HepG2 (cell line): ENCODE data around the gene JMJD8. TPM values are rescaled to one million over a fixed set of nuclear protein-coding genes. Genes with fewer than 3 reads are reported as not detected.

Experiments used
- DNMT3B ChIP-seq: conservative IDR thresholded peaks from 2 replicates; pipeline ENCODE4 v1.6.1; 2016; ENCODE audit warnings: missing biosample characterization, control low read depth
- NFIB ChIP-seq: sonication (generic); formaldehyde crosslinking; IDR thresholded peaks from 2 replicates; pipeline ENCODE4 v1.9.0; 2021; ENCODE audit warnings: missing genetic modification reagents, mild to moderate bottlenecking, borderline replicate concordance
- SRSF1 ChIP-seq: fragments of 200-400 bp; formaldehyde crosslinking; optimal IDR thresholded peaks from 2 replicates; pipeline ENCODE3; 2017; ENCODE audit warnings: mild to moderate bottlenecking, low read depth, low read length, moderate library complexity
- TAF1 ChIP-seq: sonication (generic); formaldehyde crosslinking; IDR thresholded peaks from 2 replicates; pipeline ENCODE4 v1.4.0; 2020; ENCODE audit warnings: missing genetic modification reagents
- ZNF282 ChIP-seq: fragments of 450-650 bp; IDR thresholded peaks from 2 replicates; pipeline ENCODE4 v1.6.1; 2018; ENCODE audit not compliant: partially characterized antibody
- ZNF432 ChIP-seq: sonication (generic); formaldehyde crosslinking; IDR thresholded peaks from 2 replicates; pipeline ENCODE4 v1.5.0; 2020; ENCODE audit warnings: missing genetic modification reagents, mild to moderate bottlenecking, borderline replicate concordance
- ZNF549 ChIP-seq: sonication (generic); formaldehyde crosslinking; IDR thresholded peaks from 2 replicates; pipeline ENCODE4 v1.5.0; 2020; ENCODE audit warnings: missing genetic modification reagents
- polyA plus RNA-seq, 8 experiments: library from polyadenylated mRNA; depleted of rRNA in 3 of 8; stranded (reverse) in 7 of 8; unstranded in 1 of 8; fragments of >200 nt; fragmentation: Illumina TruSeq in 4 of 8; extraction: Trizol in 4 of 8; gene quantifications; 2 replicates each; pipeline versions ENCODE4 v1.2.1 to v1.2.3, GENCODE V29; 2011 to 2016; ENCODE audit warnings: low read depth in 4 of 8, missing spikeins in 1 of 8, mixed read lengths in 1 of 8; ENCODE audit not compliant: insufficient read depth in 1 of 8
- total RNA-seq, 5 experiments: library from RNA; depleted of rRNA; stranded (reverse); fragments of >200 nt; fragmentation: Illumina TruSeq; extraction: Trizol; gene quantifications; 2 replicates each; pipeline ENCODE4 v1.2.3, GENCODE V29; 2016; ENCODE audit warnings: low read depth in 1 of 5
- TF ChIP-seq, protein P1 (sequence below): sonication (generic); IDR thresholded peaks from 2 replicates; pipeline ENCODE4 v1.6.1; 2016; ENCODE audit warnings: low read depth, borderline replicate concordance
- TF ChIP-seq, protein P2 (sequence below): sonication (generic); formaldehyde crosslinking; IDR thresholded peaks from 2 replicates; pipeline ENCODE4 v1.9.0; 2021; ENCODE audit warnings: mild to moderate bottlenecking, missing genetic modification reagents
- TF ChIP-seq, protein P3 (sequence below), 2 experiments: IDR thresholded peaks; 2 replicates each; pipeline ENCODE4 v1.6.1; 2011 to 2012; ENCODE audit warnings: low read length in 2 of 2, borderline replicate concordance in 1 of 2, low read depth in 1 of 2, mild to moderate bottlenecking in 1 of 2, moderate library complexity in 1 of 2
- TF ChIP-seq, protein P4 (sequence below): sonication (generic); formaldehyde crosslinking; IDR thresholded peaks from 2 replicates; pipeline ENCODE4 v1.4.0; 2020; ENCODE audit warnings: low read depth, mild to moderate bottlenecking, missing genetic modification reagents
- TF ChIP-seq, protein P5 (sequence below): sonication (generic); formaldehyde crosslinking; IDR thresholded peaks from 2 replicates; pipeline ENCODE4 v1.5.0; 2020; ENCODE audit warnings: mild to moderate bottlenecking, missing genetic modification reagents

JMJD8 gene
- total and polyA plus RNA-seq, 2 of the 13 experiments (the other 11 are each of a cell fraction or from before 2014, with no cell fraction given), result 2.6 to 11.8 TPM

DNA sequence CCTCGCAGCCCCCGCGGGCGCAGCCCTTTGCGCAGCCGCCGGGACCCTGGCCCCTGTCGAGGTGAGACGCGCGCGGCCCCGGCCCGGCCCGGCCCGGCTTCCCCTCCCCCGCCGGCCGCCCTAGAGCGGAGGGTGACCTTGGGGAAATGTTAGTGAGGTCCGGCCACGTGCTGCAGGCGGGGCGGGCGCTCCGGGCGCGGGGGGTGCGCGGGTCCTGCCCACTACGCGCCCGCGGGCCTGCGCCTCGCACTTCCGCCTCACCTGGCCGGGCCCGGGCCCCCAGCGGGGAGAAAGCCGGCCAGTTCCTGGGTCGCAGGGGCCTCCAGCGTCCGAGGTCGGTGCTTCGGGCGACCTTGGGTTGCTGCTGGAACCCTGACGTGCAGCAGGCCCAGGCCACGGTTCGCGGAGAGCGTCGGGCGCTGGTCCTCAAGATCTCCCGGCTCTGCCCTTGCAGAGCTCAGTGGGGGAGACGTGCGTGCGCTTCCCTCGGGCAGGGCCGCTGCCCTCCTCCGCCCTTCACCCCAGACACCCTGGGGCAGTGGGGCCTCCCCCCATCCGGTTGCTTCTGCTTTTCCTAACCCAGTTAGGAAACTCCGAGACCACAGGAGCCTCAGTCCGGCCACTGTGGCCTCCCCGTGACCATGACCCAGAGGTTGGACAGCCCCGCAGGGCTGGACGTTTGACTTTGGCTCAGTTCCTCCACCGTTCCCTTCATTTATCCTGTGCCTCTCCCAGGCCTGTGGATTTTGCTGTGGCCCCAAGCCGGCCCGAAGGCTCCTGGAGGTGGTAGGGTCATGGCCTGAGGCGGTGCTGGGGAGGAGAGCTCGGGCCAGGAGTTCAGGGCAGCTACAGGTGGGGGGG lies 41.7 kb downstream of the JMJD8 start (continued):
- TF ChIP-seq, protein P1, sequence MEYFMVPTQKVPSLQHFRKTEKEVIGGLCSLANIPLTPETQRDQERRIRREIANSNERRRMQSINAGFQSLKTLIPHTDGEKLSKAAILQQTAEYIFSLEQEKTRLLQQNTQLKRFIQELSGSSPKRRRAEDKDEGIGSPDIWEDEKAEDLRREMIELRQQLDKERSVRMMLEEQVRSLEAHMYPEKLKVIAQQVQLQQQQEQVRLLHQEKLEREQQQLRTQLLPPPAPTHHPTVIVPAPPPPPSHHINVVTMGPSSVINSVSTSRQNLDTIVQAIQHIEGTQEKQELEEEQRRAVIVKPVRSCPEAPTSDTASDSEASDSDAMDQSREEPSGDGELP, result no peak
- TF ChIP-seq SRSF1 (peak; percentile 34), DNMT3B (no peak), TAF1 (CRISPR knock-in tag) (peak; percentile 53; the same call in 1 of the 2 replicates), NFIB (CRISPR knock-in tag) (no peak), ZNF282 (no peak), ZNF432 (no peak), ZNF549 (no peak)
- TF ChIP-seq, protein P2, sequence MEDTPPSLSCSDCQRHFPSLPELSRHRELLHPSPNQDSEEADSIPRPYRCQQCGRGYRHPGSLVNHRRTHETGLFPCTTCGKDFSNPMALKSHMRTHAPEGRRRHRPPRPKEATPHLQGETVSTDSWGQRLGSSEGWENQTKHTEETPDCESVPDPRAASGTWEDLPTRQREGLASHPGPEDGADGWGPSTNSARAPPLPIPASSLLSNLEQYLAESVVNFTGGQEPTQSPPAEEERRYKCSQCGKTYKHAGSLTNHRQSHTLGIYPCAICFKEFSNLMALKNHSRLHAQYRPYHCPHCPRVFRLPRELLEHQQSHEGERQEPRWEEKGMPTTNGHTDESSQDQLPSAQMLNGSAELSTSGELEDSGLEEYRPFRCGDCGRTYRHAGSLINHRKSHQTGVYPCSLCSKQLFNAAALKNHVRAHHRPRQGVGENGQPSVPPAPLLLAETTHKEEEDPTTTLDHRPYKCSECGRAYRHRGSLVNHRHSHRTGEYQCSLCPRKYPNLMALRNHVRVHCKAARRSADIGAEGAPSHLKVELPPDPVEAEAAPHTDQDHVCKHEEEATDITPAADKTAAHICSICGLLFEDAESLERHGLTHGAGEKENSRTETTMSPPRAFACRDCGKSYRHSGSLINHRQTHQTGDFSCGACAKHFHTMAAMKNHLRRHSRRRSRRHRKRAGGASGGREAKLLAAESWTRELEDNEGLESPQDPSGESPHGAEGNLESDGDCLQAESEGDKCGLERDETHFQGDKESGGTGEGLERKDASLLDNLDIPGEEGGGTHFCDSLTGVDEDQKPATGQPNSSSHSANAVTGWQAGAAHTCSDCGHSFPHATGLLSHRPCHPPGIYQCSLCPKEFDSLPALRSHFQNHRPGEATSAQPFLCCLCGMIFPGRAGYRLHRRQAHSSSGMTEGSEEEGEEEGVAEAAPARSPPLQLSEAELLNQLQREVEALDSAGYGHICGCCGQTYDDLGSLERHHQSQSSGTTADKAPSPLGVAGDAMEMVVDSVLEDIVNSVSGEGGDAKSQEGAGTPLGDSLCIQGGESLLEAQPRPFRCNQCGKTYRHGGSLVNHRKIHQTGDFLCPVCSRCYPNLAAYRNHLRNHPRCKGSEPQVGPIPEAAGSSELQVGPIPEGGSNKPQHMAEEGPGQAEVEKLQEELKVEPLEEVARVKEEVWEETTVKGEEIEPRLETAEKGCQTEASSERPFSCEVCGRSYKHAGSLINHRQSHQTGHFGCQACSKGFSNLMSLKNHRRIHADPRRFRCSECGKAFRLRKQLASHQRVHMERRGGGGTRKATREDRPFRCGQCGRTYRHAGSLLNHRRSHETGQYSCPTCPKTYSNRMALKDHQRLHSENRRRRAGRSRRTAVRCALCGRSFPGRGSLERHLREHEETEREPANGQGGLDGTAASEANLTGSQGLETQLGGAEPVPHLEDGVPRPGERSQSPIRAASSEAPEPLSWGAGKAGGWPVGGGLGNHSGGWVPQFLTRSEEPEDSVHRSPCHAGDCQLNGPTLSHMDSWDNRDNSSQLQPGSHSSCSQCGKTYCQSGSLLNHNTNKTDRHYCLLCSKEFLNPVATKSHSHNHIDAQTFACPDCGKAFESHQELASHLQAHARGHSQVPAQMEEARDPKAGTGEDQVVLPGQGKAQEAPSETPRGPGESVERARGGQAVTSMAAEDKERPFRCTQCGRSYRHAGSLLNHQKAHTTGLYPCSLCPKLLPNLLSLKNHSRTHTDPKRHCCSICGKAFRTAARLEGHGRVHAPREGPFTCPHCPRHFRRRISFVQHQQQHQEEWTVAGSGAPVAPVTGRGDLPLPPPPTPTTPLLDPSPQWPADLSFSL (CRISPR knock-in tag), result no peak
- TF ChIP-seq, protein P3, sequence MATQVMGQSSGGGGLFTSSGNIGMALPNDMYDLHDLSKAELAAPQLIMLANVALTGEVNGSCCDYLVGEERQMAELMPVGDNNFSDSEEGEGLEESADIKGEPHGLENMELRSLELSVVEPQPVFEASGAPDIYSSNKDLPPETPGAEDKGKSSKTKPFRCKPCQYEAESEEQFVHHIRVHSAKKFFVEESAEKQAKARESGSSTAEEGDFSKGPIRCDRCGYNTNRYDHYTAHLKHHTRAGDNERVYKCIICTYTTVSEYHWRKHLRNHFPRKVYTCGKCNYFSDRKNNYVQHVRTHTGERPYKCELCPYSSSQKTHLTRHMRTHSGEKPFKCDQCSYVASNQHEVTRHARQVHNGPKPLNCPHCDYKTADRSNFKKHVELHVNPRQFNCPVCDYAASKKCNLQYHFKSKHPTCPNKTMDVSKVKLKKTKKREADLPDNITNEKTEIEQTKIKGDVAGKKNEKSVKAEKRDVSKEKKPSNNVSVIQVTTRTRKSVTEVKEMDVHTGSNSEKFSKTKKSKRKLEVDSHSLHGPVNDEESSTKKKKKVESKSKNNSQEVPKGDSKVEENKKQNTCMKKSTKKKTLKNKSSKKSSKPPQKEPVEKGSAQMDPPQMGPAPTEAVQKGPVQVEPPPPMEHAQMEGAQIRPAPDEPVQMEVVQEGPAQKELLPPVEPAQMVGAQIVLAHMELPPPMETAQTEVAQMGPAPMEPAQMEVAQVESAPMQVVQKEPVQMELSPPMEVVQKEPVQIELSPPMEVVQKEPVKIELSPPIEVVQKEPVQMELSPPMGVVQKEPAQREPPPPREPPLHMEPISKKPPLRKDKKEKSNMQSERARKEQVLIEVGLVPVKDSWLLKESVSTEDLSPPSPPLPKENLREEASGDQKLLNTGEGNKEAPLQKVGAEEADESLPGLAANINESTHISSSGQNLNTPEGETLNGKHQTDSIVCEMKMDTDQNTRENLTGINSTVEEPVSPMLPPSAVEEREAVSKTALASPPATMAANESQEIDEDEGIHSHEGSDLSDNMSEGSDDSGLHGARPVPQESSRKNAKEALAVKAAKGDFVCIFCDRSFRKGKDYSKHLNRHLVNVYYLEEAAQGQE (IDR thresholded peaks at IDR 0.05; ENCODE audit: borderline replicate concordance in 1 of 2, low read depth in 1 of 2, low read length in 2 of 2), result no peak; a peak in 1 of 4 replicates
- TF ChIP-seq, protein P4, sequence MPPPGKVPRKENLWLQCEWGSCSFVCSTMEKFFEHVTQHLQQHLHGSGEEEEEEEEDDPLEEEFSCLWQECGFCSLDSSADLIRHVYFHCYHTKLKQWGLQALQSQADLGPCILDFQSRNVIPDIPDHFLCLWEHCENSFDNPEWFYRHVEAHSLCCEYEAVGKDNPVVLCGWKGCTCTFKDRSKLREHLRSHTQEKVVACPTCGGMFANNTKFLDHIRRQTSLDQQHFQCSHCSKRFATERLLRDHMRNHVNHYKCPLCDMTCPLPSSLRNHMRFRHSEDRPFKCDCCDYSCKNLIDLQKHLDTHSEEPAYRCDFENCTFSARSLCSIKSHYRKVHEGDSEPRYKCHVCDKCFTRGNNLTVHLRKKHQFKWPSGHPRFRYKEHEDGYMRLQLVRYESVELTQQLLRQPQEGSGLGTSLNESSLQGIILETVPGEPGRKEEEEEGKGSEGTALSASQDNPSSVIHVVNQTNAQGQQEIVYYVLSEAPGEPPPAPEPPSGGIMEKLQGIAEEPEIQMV (CRISPR knock-in tag), result 0 out of 2 replicates have a peak, but pooled peaks have one; percentile 36
- TF ChIP-seq, protein P5, sequence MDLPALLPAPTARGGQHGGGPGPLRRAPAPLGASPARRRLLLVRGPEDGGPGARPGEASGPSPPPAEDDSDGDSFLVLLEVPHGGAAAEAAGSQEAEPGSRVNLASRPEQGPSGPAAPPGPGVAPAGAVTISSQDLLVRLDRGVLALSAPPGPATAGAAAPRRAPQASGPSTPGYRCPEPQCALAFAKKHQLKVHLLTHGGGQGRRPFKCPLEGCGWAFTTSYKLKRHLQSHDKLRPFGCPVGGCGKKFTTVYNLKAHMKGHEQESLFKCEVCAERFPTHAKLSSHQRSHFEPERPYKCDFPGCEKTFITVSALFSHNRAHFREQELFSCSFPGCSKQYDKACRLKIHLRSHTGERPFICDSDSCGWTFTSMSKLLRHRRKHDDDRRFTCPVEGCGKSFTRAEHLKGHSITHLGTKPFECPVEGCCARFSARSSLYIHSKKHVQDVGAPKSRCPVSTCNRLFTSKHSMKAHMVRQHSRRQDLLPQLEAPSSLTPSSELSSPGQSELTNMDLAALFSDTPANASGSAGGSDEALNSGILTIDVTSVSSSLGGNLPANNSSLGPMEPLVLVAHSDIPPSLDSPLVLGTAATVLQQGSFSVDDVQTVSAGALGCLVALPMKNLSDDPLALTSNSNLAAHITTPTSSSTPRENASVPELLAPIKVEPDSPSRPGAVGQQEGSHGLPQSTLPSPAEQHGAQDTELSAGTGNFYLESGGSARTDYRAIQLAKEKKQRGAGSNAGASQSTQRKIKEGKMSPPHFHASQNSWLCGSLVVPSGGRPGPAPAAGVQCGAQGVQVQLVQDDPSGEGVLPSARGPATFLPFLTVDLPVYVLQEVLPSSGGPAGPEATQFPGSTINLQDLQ (CRISPR knock-in tag), result peak; percentile 87; the same call in 1 of the 2 replicates
